Cardiac muscle cell (in vitro differentiated cells and primary cell): Measurements from ENCODE around the gene ZNF253. TPM values are rescaled to one million over a fixed set of nuclear protein-coding genes. Genes with fewer than 3 reads are reported as not detected.
A peak's percentile ranks its signal among the peaks of the same experiment; 100 is the strongest.
"Not testable (repeated sequence)": the region's sequence is repeated elsewhere in the genome, so short reads cannot be mapped to it uniquely, and the experiment has no call there.

ENCODE experiments used
- DNase-seq, 2 donors: peaks; one replicate each; pipeline versions ENCODE4 v3.0.0 to v3.0.0-alpha.2; 2010 to 2017; ENCODE audit warnings: low read depth in 1 of 2, low spot score in 1 of 2
- H3K27ac ChIP-seq: fragments of 200-600 bp; sonication (generic); 2 replicates; pipeline ENCODE4 v1.5.1; 2016
- H3K27me3 ChIP-seq: fragments of 200-600 bp; sonication (generic); 2 replicates; pipeline ENCODE4 v1.6.0; 2016; ENCODE audit warnings: control low read depth
- H3K36me3 ChIP-seq: fragments of 200-600 bp; sonication (generic); 2 replicates; pipeline ENCODE4 v1.5.1; 2016; ENCODE audit warnings: control low read depth
- H3K4me1 ChIP-seq: fragments of 200-600 bp; sonication (generic); 2 replicates; pipeline ENCODE4 v1.8.1; 2017; ENCODE audit warnings: low read depth, mild to moderate bottlenecking, mixed run types
- H3K4me3 ChIP-seq: fragments of 200-600 bp; sonication (generic); 2 replicates; pipeline ENCODE4 v1.5.1; 2016; ENCODE audit warnings: mild to moderate bottlenecking
- H3K9me3 ChIP-seq: fragments of 200-600 bp; sonication (generic); 2 replicates; pipeline ENCODE4 v1.5.1; 2017; ENCODE audit warnings: low read depth, mild to moderate bottlenecking, control low read depth
- polyA plus RNA-seq: library from polyadenylated mRNA; unstranded; fragments of >200 nt; fragmentation: Nextera tagmentation; extraction: Ambion mirVana; gene quantifications from 2 replicates; pipeline ENCODE4 v1.2.1, GENCODE V29; 2016
- total RNA-seq: library from RNA; depleted of rRNA; stranded (reverse); fragments of >200 nt; gene quantifications from 2 replicates; pipeline ENCODE4 v1.2.3, GENCODE V29; 2016
- TF ChIP-seq, protein P1 (sequence below): IDR thresholded peaks from 2 replicates; pipeline ENCODE4 v1.5.1; 2012; ENCODE audit warnings: low read depth, mild to moderate bottlenecking, low read length

The ZNF253 gene
- total and polyA plus RNA-seq, 2 experiments from 2014 or later, result 19.2 to 24.8 TPM

DNA sequence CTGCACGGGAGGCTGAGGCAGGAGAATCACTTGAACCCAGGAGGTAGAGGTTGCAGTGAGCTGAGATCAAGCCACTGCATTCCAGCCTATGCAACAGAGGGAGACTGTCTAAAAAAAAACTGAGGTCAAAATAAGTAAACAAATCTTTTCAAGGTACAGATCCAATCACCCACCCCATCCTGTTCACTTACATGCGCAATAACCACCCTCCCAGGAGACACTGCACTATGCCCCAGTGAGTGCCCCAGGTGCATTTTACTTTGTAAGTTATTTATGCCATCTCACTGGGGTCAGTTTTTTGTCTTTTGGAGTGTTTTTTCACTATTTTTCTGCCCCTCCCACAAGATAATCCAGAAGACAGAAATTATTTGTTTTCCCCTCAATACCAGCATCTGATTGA, 6.9 kb upstream of the ZNF253 start:
- Histone ChIP-seq H3K4me1 (no peaks in the 10 kb centered on the region), H3K9me3 (no peaks in the 10 kb centered on the region), H3K27me3 (no peaks in the 10 kb centered on the region), H3K27ac (no peak overlapping the region), H3K4me3 (no peak overlapping the region), H3K36me3 (no peaks in the 10 kb centered on the region)
- TF ChIP-seq, protein P1, sequence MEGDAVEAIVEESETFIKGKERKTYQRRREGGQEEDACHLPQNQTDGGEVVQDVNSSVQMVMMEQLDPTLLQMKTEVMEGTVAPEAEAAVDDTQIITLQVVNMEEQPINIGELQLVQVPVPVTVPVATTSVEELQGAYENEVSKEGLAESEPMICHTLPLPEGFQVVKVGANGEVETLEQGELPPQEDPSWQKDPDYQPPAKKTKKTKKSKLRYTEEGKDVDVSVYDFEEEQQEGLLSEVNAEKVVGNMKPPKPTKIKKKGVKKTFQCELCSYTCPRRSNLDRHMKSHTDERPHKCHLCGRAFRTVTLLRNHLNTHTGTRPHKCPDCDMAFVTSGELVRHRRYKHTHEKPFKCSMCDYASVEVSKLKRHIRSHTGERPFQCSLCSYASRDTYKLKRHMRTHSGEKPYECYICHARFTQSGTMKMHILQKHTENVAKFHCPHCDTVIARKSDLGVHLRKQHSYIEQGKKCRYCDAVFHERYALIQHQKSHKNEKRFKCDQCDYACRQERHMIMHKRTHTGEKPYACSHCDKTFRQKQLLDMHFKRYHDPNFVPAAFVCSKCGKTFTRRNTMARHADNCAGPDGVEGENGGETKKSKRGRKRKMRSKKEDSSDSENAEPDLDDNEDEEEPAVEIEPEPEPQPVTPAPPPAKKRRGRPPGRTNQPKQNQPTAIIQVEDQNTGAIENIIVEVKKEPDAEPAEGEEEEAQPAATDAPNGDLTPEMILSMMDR, result no peak
- DNase-seq, result no peak

DNA sequence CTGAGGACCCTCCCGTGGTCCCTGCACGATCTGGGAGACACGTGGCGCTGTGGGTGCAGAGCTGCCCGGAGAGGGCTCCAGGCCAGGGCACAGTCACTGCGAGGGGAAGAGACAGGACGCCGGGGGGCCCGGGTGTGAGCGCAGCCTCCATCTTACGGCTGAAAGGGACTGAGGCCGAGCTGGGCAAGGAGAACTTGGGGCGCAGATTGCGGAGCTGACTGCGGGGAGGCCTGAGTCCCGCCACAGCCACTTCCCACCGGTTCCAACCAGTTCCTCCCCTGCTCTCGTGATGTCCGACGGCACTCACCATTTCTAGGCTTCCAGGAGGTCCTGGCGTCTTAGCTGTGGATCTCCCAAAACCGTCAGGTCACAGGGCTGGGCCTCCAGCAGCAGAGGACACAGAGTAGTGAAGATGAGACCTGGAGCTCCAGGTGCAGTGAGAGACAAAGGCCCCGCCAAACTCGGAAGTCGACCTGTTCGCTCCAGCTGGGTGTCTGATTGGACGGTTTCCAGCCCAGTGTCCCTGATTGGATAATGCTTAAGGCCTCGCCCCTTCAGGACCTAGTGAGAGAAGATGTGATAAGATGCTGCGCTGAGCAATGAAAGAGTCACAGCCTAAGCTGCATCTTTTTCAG, 4.8 kb upstream of the ZNF253 start:
- H3K27me3 ChIP-seq, result no peaks in the 10 kb centered on the region

DNA sequence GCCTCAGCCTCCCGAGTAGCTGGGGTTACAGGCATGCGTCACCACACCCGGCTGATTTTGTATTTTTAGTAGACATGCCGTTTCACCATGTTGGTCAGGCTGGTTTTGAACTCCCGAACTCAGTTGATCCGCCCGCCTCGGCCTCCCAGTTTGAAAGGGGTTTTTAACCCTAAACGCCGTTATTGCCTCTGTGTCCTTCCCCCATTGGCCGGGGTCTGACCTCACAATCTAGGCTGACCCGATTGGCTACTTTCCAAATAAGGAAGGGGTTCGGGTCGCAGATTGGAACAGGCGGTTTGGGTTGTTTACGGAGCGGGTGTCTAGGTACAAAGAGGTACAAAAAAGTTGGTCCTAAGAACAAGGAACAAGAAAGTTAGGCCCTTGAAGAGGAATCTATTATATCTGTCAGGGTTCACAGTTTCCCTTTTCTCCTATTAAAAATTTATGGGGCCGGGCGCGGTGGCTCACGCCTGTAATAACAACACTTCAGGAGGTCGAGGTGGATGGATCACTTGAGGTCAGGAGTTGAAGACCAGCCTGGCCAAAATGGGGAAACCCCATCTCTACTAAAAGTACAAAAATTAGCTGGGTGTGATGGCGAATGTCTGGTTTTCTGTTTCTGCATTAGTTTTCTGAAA, 1.0 kb downstream of the ZNF253 start:
- Histone ChIP-seq H3K27me3 (no peaks in the 10 kb centered on the region), H3K36me3 (no peaks in the 10 kb centered on the region), H3K4me1 (peaks cover 10% of the 10 kb centered on the region), H3K4me3 (peak overlapping the region; percentile 82), H3K9me3 (no peaks in the 10 kb centered on the region), H3K27ac (peak overlapping the region; percentile 98)
- TF ChIP-seq, protein P1, result no peak
- peak; percentile 15 to 73 for DNase-seq

More for the DNA sequence above, 4.8 kb upstream of the ZNF253 start:
- DNase-seq, result peak; percentile 48 to 86
- H3K36me3 ChIP-seq, result no peaks in the 10 kb centered on the region
- no peaks in the 10 kb centered on the region for H3K4me1 ChIP-seq
- H3K27ac ChIP-seq, result no peak overlapping the region
- H3K9me3 ChIP-seq, result no peaks in the 10 kb centered on the region
- peak overlapping the region; percentile 80 for H3K4me3 ChIP-seq
- TF ChIP-seq, protein P1, result no peak

- not testable (repeated sequence) for H3K9me3 ChIP-seq, H3K27ac ChIP-seq, H3K36me3 ChIP-seq
Measured at GRCh38 chr19:19870086-19870485, 4.4 kb downstream of the ZNF253 start.

DNA sequence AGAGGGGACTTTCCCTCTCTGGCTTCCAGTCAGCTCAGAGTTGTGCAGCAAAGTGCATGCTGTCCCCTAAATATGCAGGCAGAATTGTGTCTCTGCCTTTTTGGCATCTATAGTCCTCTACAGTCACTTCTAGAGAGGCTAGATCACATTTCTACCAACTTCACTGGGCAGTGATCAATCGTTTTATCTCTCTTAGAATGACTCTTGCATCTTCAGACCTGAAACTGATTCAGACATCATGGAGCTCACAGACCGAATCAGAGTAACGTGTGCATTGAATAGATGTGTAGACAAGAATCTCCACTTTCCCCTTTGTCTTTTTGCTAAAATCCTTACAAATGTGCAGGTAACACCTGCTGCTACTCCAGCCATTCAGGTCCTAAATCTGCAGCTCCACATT, 6.2 kb downstream of the ZNF253 start:
- no peak for DNase-seq
- no peak overlapping the region for H3K27ac ChIP-seq
- TF ChIP-seq, protein P1, result no peak
- H3K36me3 ChIP-seq, result peaks cover 14% of the 10 kb centered on the region
- no peaks in the 10 kb centered on the region for H3K9me3 ChIP-seq
- no peak overlapping the region for H3K4me3 ChIP-seq
- peaks cover 10% of the 10 kb centered on the region for H3K4me1 ChIP-seq
- no peaks in the 10 kb centered on the region for H3K27me3 ChIP-seq

More at GRCh38 chr19:19870086-19870485, 4.4 kb downstream of the ZNF253 start:
- H3K4me1 ChIP-seq, H3K4me3 ChIP-seq, DNase-seq, H3K27me3 ChIP-seq: not testable (repeated sequence)

GRCh38 chr19:19873381-19873780, 7.7 kb downstream of the ZNF253 start:
- peaks cover 14% of the 10 kb centered on the region for H3K36me3 ChIP-seq
- TF ChIP-seq, protein P1, result no peak
- no peaks in the 10 kb centered on the region for H3K27me3 ChIP-seq
- H3K9me3 ChIP-seq, result no peaks in the 10 kb centered on the region
- peaks cover under 1% of the 10 kb centered on the region for H3K4me1 ChIP-seq
- no peak for DNase-seq
- no peak overlapping the region for H3K4me3 ChIP-seq
- H3K27ac ChIP-seq, result no peak overlapping the region
